D341Med (cell line): ENCODE results near the gene MEIOB.

Experiments
- DNase-seq: peaks from one replicate; pipeline ENCODE4 v3.0.0; 2012; ENCODE audit warnings: low spot score

Gene MEIOB

DNA sequence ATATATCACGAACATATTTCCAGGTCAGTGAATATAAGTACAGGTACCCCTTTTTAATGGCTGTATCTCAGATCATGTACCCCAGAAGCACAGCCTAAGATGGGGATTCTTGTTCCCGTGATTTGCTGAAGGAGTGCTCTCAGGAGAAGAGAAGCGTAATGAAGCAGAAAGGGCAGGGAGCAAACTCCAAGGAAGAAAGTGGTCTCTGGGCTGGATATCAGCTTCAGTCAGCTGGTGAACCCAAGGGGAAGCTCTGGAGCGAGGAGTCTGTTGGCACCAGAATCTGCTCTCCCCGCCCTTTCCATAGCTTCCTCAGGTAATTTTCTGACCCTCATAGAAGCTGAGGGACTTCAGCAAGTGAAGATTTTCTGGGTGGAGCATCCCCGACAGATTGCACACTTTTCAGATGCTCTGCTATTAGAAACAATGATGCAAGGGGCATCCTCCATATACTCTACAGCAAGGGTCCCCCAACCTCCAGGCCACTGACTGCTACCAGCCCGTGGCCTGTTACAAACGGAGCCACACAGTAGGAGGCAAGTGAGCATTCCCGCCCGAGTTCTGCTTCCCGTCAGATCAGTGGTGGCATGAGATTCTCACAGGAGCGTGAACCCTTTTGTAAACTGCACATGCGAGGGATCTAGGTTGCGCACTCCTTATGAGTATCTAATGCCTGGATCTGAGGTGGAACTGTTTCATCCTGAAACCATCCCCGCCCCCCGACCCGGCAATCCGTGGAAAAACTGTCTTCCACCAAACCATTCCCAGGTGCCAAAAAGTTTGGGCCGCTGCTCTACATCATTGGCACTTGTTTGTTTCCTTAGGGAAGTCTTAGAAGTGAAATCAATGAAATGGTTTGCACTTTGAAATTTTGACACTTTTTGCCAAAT is 40.5 kb downstream of the MEIOB start:
- no peak for DNase-seq

DNA sequence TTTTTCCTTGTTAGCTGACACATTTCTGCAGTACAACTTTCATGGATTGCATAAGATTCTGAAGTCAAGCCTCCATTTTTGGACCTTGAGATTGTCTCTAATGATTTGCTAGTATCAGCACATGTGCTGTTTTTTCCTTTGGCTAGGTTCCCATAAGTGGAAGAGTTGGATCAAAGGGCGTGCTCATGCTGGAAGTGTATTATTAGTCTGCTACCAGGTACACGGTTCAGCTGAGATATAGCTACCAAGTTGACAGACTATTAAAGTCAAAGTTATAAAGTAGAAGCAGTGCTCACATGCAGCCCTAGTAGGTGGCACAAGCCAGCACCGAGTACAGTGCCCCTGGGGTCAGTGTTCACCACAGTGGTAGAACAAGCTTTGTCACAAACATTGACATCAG is 41.8 kb downstream of the MEIOB start:
- no peak for DNase-seq

DNA sequence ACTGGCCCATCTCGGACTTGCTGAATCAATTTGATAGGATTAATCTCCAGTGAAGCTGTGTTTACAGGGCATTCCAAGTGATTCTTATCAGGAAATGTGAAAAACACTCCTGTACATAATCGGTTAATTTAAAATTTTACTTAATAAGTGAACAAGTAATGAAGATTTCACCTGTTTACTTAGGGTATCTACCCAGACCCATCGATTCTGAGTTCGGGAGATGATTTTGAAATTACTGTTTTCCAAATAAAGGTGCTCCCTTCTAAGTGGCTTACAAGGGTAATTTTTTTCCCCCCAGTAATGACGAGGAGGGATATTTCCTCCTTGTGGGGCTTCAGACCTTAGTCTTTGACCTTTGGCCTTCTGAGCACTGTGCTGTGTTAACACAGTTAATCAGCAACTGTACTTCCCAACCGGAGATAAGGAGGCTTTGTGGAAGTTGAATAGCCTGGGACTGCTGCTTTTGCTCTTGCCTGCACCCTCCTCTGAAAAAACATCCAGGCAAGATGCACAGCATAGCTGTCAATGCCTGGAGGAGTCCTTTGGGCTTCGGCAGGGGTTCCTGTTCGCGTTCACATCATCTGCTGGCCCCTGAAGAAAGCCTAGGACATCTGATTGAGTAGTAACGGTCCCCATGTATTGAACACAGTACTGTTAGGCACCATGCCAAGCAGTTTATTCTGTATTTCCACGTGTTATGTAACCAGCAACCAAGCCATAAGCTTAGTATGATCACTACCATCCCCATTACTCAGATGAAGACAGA is 43.1 kb downstream of the MEIOB start:
- DNase-seq: no peak

- peak; percentile 99 for DNase-seq
Measured at GRCh38 chr16:1826691-1827573, 45.0 kb downstream of the MEIOB start, which contains the start of the genes FAHD1 and HAGH. Gene FAHD1, plus strand, starts transcription at chr16:1827206. Its CDS starts 33 bp downstream, at chr16:1827239. Gene HAGH, minus strand, starts transcription at chr16:1826825. Its CDS starts 38 bp downstream, at chr16:1826787.

GRCh38 chr16:1825864-1826690 is 45.9 kb downstream of the MEIOB start:
- no peak for DNase-seq

- no peak for DNase-seq
Measured at GRCh38 chr16:1825381-1825863, 46.5 kb downstream of the MEIOB start.

DNA sequence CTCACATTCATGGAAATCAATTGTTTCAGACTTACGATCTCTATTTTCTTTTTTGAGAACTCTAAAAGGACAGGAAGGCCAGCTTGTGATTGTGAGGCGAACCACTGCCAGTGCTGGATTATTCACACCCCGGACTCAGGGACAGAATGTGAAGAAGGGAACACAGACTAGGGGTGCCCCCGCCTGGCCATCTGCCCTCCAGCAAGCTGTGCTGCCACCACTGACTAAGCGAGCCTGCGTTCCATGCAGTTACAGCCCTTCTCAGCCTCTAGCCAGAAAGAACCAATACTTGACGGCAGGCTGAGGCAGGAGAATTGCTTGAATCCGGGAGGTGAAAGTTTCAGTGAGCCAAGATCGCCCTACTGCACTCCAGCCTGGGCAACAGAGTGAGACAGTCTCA is 48.1 kb downstream of the MEIOB start:
- DNase-seq: peak; percentile 64

- DNase-seq: no peak
Measured at GRCh38 chr16:1822801-1823200, 49.2 kb downstream of the MEIOB start.

GRCh38 chr16:1821861-1822611 is 49.9 kb downstream of the MEIOB start:
- DNase-seq: no peak

DNA sequence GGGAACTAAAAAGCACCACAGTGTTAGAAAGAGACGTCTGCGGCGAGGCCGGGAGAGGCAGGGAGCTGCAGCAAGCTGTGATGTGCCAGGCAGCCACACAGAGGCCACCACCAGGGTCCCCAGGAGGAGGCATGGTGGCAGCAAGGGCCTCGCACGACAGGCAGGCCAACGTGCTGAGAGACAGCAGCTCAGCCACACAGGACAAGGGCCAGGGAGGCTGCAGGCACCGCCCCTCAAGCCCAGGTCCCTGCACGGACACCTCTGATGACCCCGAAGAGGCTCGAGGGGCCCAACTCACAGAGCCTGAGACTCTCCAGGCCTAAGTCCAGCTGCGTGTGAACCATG is 51.0 kb downstream of the MEIOB start:
- no peak for DNase-seq

GRCh38 chr16:1820096-1820945 is 51.6 kb downstream of the MEIOB start:
- no peak for DNase-seq

DNA sequence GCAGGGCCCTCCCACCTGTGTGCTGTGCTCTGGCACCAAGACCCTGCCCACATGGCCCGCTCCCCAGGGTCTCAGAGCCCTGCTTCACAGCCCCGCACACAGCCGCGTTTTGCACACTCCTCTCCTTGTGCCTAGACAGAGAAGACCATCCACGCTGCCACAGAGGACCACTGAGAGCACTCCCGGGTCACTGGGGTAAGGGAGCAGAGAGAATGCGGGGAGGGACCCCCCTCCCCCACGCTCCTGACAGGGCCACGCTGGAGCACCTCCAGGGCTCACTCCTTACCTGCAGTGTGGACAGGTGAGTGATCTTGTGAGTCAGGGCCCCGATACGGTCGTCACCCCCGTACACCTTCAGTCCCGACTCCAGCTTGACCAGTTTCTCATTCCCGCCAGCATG is 52.4 kb downstream of the MEIOB start:
- no peak for DNase-seq

GRCh38 chr16:1818873-1819525 is 53.0 kb downstream of the MEIOB start:
- DNase-seq: no peak

DNA sequence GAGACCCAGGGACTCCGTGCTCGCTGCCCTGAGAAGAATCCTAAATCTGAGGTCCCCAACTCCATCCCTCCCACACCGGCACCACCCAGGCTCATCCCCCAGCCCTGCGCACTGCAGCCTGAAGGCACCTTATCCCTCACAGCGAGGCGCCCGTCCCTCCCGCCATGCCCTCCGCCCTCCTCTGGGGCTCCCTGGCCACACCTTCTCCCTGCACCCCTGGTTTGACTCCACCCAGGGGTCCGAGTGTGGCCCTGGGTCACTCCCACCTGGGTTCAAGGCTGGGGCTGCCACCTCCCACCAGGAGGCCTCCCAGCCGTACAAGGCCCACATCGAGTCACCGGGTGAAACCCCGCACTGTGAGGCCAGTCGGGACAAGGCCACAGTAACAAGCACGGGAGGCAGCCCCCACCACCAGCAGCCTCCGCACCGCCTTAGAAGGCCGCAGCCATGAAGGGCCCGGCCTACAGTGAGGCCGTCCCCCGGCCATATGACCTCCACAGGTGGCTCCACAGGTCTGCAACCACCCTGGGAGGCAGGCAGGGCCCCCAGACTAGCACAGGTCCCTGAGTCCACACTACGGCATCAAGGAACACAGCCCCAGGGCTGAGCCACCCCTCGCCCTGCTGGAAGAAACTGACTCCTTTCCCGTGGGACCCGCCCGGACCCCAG is 53.6 kb downstream of the MEIOB start:
- no peak for DNase-seq

DNA sequence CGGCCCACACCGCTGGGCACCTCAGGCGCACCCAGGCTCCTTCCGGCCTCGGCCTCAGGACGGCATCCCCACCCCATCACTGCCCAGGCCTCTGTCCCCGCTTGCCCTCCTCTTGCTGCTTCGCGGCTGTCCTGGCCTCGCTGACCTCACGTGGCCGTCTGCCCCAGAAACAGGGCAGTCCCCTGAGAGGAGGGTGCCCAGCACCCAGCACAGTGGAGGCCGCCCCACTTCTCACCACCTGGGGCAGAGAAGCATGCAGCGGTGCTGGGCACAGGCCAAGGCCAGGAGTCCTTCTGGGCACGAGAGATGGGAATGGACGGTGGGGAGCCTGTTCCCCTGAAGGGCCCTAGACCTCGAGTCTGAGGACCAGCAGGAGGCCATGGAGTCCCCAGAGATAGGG is 54.2 kb downstream of the MEIOB start:
- no peak for DNase-seq

GRCh38 chr16:1817276-1817589 is 54.7 kb downstream of the MEIOB start:
- no peak for DNase-seq

DNA sequence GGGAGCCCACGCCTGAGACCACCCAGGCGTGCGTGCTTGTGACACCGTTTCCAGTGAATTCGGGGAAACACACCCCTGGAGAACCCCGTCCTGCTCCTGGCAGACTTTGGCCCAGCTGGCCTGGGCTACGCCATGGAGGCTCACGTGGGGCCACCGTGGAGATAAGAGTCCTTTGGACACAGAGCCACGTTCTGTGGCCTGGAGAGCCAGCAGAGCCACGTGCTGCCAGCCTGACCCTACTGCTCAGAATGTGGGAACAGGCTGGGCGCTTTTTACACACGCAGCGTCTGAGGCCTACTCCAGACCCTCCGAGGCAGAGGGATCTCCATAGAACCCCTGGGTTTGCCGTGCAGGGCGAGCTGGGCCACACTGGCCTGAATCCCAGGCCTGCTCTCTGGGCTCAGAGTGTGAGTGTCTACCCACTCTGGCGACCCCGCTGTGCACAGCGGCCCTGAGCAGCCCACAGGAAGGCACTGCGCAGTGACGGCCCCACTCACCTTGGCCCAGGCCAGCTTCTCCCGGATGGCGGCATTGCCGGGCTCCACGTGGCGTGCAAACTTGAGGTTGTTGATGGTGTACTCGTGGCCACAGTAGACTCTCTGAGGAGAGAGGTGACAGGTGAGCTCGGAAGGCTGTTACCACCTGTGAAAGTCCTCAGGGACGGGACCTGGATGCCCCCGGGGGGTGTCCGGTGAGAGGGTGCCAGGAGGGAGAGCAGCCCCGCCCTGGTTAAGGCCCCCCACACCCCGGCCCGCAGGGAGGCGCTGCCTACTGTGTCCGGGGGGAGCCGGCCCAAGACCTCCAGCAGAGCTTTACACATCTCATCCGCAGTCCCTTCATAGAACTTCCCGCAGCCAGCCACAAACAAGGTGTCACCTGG is 55.3 kb downstream of the MEIOB start:
- DNase-seq: no peak

DNA sequence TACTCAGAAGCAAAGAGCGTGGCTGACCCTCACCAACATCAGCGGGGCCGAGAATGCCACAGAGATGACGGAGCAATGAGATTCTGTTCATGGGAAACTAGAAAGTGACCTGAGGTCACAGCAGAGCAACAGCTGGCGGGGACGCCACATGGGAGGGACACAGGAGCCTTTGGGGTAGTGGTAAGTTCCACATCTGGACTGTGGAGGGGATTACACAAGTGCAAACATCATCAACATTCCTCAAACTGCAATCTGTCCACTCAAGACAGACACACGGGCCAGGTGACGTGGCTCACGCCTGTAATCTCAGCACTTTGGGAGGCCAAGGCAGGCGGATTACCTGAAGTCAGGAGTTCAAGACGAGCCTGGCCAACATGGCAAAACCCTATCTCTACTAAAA is 56.5 kb downstream of the MEIOB start:
- DNase-seq: no peak
